Measurements from ENCODE around the gene PRADC1.

Gene PRADC1

DNA sequence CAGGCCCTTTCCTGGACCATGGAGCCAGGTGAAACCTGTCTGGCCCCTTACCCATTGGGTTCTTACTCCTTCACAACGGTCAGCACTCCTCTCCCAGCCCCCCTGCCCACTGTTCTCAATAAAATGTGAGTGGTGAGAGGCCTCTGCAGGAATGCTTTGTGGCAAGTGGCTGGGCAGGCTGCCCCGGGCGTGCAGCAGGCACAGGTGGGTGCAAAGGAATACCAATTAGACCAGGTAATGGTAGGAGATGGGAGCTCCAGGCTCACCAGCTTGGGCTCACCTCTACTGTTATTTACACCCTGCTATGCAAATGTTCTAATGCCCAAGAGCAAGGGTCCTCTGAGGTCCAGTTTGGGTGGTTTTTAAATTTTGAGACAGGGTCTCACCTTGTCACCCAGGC, 6.0 kb downstream of the PRADC1 start:
- peaks cover 15% of the 10 kb centered on the region for H3K36me3 Mint-ChIP-seq (ENCODE audit: low read depth)
- no peaks in the 10 kb centered on the region for H3K27me3 Mint-ChIP-seq (ENCODE audit: low read depth)
- no peak overlapping the region for H3K27ac Mint-ChIP-seq
- H3K9me3 Mint-ChIP-seq: no peaks in the 10 kb centered on the region
- H3K4me3 Mint-ChIP-seq: no peak overlapping the region
- TF ChIP-seq, protein P1, sequence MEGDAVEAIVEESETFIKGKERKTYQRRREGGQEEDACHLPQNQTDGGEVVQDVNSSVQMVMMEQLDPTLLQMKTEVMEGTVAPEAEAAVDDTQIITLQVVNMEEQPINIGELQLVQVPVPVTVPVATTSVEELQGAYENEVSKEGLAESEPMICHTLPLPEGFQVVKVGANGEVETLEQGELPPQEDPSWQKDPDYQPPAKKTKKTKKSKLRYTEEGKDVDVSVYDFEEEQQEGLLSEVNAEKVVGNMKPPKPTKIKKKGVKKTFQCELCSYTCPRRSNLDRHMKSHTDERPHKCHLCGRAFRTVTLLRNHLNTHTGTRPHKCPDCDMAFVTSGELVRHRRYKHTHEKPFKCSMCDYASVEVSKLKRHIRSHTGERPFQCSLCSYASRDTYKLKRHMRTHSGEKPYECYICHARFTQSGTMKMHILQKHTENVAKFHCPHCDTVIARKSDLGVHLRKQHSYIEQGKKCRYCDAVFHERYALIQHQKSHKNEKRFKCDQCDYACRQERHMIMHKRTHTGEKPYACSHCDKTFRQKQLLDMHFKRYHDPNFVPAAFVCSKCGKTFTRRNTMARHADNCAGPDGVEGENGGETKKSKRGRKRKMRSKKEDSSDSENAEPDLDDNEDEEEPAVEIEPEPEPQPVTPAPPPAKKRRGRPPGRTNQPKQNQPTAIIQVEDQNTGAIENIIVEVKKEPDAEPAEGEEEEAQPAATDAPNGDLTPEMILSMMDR (IDR thresholded peaks at IDR 0.05; ENCODE audit: unreplicated experiment in 3 of 3): no peak
- no peaks in the 10 kb centered on the region for H3K4me1 Mint-ChIP-seq

DNA sequence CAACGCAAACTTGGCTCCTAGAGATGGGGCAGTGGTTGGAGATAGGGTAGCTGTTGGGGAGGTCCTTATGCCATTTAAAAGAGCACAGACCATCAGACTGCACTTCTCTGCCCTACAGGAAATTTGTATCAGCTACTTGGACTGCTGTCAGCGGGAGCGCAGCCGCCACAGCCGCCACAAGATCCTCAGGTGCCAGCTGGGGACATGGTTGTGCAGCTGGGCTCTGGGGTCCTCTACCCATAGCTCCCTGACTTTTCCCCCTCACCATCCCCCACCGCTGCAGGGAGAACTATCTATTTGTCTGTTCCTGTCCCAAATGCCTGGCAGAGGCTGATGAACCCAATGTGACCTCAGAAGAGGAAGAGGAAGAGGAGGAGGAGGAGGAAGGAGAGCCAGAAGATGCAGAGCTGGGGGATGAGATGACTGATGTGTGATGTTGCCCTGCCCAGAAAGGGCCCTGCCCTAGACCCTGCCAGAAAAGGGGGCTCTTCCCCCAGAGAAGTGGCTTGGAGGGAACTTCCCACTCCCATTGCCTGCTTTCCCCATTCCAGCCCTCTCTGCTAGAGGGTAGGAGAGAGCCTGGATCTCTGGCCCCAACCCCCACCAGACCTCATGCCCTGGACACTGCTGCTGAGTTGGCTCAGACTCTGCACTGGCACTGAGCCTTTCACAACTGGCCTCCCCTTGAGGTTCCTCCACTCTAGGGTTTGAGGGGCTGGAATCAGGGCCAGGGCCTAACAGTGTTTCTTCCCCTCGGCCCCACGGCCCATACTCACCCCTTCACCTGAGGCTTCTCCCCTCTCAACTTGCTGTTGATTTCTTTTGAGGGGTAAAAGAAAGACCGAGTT, 7.3 kb downstream of the PRADC1 start:
- H3K27me3 Mint-ChIP-seq (ENCODE audit: low read depth): no peaks in the 10 kb centered on the region
- H3K27ac Mint-ChIP-seq: no peak overlapping the region
- H3K9me3 Mint-ChIP-seq: no peaks in the 10 kb centered on the region
- no peaks in the 10 kb centered on the region for H3K4me1 Mint-ChIP-seq
- TF ChIP-seq, protein P1 (IDR thresholded peaks at IDR 0.05; ENCODE audit: unreplicated experiment in 3 of 3): no peak
- H3K36me3 Mint-ChIP-seq (ENCODE audit: low read depth): peaks cover 25% of the 10 kb centered on the region
- no peak overlapping the region for H3K4me3 Mint-ChIP-seq

DNA sequence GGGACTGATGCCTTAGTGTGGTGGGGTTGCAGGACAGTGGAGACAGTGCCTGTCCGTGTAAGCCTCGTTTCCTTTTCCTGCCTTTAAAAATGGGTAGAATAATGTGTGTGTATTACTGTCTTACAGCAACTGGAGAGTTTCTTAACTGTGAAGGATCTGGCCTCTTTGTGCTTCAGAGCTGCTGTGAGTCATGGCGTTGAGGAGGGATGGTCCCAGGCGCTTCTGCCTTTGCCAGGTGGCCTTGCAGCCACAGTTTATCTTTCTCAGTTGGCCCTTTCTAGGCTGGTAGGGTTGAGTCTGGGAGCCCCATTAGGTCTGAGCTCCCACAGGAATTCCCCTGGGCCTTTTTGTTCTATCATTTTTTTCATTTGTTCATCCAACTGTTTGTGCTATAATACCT, 9.2 kb downstream of the PRADC1 start:
- Mint-ChIP-seq H3K4me1 (no peaks in the 10 kb centered on the region), H3K4me3 (no peak overlapping the region), H3K36me3 (ENCODE audit: low read depth) (peaks cover 25% of the 10 kb centered on the region), H3K9me3 (no peaks in the 10 kb centered on the region), H3K27me3 (ENCODE audit: low read depth) (no peaks in the 10 kb centered on the region), H3K27ac (no peak overlapping the region)
- TF ChIP-seq, protein P1 (IDR thresholded peaks at IDR 0.05; ENCODE audit: unreplicated experiment in 3 of 3): no peak

DNA sequence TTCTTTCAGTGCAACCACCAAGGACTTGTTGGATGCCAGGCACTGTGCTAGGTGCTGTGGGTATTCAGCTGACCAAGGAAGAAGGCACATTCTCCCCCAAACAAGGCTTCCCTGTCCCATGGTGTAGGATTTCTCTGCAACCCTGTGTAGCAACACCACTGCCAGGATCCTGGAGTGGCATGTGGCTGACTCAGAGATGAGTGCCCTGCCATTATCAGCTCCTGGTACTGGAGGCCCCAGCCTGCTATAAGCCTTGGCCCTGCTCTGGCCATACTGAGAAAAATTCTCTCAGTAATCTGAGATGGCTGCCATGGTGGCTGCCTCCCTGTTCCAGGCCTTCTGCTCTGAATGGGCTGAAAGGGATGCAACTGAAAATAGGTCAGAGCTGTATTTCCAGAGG, 14.7 kb downstream of the PRADC1 start:
- H3K27me3 Mint-ChIP-seq (ENCODE audit: low read depth): no peaks in the 10 kb centered on the region
- TF ChIP-seq, protein P1 (IDR thresholded peaks at IDR 0.05; ENCODE audit: unreplicated experiment in 3 of 3): no peak

DNA sequence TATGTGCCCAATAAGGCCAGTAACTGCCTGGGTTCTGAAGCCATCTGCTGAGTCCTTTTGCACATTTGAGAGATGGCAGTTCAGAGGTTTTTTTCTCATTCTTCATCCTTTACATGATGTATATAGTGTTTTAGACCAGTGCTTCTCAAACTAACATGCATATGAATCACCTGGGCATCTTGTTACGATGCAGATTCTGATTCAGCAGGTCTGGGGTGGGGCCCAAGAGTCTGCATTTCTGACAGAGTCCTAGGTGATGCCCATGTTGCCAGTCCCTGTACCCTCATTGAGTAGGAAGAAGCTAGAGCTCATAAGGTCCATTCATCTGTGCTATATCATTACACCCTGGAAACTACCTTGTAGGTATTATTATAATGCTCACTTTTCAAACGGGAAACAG, 15.2 kb downstream of the PRADC1 start:
- Mint-ChIP-seq H3K4me3 (peak overlapping the region in 2 of 3 experiments; percentile 25 to 37), H3K9me3 (no peaks in the 10 kb centered on the region), H3K36me3 (ENCODE audit: low read depth) (peaks cover 13% of the 10 kb centered on the region), H3K4me1 (peaks cover 20% of the 10 kb centered on the region), H3K27ac (no peak overlapping the region), H3K27me3 (ENCODE audit: low read depth) (no peaks in the 10 kb centered on the region)
- TF ChIP-seq, protein P1 (IDR thresholded peaks at IDR 0.05; ENCODE audit: unreplicated experiment in 3 of 3): no peak

More for the DNA sequence above, 14.7 kb downstream of the PRADC1 start:
- H3K36me3 Mint-ChIP-seq (ENCODE audit: low read depth): peaks cover 13% of the 10 kb centered on the region
- H3K4me1 Mint-ChIP-seq: peaks cover 20% of the 10 kb centered on the region
- H3K4me3 Mint-ChIP-seq: no peak overlapping the region
- no peaks in the 10 kb centered on the region for H3K9me3 Mint-ChIP-seq
- no peak overlapping the region for H3K27ac Mint-ChIP-seq

DNA sequence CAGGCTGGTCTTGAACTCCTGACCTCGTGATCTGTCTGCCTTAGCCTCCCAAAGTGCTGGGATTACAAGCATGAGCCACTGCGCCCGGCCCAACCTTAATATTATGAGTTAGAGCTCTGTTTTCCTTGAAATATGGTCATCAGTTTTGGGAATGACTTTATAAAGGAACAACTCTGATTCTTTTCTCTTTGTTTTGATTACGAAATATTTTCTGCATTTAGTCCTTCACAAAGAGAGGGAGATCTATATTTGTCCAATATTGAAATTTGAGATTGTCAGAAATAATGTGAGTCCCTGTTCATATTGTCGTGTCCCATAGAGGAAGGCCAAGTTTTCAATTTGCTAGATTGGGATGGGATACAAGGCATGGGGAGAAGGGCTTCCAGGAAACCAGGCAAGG, 15.9 kb downstream of the PRADC1 start:
- peak overlapping the region; percentile 16 to 47 (median 24) for H3K4me3 Mint-ChIP-seq
- TF ChIP-seq, protein P1 (IDR thresholded peaks at IDR 0.05; ENCODE audit: unreplicated experiment in 3 of 3): no peak
- H3K9me3 Mint-ChIP-seq: no peaks in the 10 kb centered on the region
- H3K36me3 Mint-ChIP-seq (ENCODE audit: low read depth): peaks cover 11% of the 10 kb centered on the region
- no peak overlapping the region for H3K27ac Mint-ChIP-seq
- no peaks in the 10 kb centered on the region for H3K27me3 Mint-ChIP-seq (ENCODE audit: low read depth)
- H3K4me1 Mint-ChIP-seq: peaks cover 20% of the 10 kb centered on the region
